Activated gamma-delta T cell treated with anti-CD3 and anti-CD28 coated beads, Interleukin-2, amount 50 U/mL, for 16 hours (primary cell): ENCODE measurements around the gene BEX4.
A peak's percentile ranks its signal among the peaks of the same experiment; 100 is the strongest.

Experiments
- DNase-seq: peaks from one replicate; pipeline ENCODE4 v3.0.0-alpha.2; 2020; ENCODE audit warnings: low read depth

Gene BEX4

DNA sequence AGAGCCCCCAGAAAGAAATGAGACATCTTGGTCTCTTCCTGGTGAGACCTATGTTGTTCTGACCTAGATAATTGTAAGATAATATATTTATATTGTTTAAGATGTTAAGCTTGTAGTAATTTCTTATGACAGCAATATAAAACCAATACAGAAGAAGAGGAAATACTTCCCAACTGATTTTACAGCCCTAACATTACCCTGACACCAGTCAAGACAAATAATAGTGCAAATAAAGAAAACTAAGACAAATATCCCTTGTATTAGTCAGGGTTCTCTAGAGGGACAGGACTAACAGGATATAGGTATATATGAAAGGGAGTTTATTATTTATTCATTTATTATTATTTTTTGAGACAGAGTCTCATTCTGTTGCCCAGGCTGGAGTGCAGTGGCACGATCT is 21.4 kb downstream of the BEX4 start:
- no peak for DNase-seq

DNA sequence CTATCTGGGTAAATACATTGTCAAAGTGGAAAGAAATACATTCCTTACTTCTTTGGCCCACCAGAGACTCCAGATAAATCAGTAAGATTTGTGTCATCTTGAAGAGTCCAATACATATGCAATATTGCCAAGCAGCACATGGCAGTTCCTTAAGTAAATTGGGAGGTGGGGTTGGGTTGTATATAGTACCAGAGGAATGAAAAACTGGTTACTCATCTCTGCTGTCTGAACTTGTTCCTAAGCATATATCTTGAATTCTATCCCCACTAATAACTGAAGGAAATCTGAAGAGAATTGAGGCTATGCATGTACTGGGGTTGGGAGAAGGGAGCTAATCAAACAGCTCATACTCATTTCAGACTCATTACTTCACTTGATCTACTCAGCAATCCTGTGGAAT is 25.2 kb downstream of the BEX4 start:
- no peak for DNase-seq

DNA sequence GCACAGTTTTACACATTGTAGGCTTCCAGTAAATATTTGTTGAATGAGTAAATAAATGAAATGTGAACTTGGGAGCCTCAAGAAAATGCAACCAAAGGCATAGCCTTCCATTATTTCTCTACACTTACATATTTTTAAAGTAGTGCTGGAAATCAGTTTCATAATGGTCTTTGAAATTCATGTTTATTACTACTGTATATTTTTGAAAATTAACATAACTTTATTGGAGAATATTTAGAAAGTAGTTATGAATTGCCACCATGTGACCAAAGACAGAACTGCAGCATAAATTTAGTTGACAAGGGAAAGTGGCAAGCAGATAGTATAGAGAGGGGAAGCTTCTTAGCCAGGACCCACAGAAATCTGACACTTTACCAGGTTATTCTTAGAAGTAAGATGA is 33.6 kb downstream of the BEX4 start:
- no peak for DNase-seq

DNA sequence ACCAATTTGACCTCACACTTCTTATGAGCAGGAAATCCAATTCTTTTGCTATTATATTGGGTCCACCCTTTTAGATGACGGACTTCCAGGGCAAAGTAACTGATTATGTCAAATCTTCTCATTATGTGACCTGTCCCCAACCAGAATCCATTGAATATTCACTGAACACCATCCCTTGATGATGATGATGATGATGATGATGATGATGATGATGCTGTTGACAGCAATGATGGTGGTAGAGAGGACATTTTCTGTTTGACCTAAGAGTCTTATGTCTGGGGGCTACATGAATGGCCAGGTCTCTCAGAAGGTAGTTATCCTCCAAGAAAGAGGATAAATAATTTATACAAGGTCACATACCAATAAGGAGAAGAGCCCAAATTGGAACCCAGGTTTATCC is 34.9 kb downstream of the BEX4 start:
- no peak for DNase-seq

DNA sequence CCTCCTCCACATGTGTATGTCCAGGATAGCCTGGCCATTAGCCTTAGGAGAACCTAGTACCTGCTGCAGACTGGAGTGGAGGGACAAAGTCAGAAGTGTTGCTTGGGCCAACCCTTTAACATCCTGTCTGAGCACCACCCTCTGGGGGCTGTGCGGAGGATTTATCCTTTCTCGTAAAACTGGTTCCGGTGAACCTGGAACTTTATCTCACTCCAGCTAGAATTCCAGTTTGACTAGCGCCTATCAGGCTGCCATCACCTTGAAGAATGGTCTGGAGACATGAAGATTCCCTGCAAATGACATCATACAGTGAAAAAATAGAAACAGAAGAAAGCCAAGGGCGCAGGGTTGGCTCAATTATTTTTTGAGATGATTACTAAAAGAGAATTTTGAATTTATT is 36.1 kb downstream of the BEX4 start:
- DNase-seq: no peak

DNA sequence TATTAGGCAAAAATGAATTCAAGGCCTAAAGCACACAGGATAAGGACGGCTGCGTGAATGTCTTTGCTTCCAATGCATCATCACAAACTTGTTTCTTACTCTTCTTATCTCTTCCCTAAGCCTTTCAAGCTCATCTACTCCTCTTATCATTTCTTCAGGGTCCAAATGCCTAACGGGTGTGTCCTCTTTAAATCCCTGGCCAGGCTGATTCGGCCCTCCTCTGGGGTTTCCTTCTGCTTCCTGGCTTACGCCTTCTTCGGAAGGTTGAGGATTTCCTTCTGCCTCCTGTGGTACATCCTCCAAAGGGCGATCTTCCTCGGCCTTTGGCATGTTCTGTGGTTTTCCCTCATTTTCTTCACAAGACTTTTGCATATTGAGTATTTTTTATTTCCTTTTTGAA is 38.7 kb downstream of the BEX4 start:
- DNase-seq: no peak

DNA sequence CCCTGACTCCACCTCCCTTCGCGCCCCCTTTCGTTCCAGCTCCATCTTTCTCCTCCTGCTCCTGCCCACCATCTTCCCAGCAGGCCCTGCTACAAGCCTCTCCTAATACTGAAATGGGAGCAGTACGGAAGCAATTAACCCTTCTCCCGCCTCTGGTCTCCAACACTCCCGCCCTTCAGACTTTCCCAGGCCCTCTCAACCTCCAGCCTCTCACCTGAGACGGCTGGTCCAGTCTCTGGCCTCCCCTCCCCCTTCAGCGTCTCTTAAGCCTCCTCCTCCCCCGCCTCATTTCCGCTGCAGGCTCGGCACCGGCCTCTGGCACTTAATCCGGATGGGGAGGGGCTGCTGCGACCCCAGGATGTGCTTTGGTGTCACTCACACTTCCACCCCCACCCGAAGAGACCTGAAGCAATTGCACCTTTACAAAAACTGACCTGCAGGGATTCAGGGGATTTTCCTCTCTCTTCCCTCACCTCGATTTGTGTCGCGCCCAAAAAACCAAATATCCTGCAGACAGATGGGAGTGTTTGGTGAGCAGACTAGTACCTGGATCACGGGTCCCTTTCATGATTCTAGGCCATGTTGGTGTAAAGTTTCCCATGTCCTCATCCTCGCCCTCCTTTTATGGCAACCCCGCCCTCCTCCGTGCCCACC is 39.4 kb downstream of the BEX4 start:
- DNase-seq: no peak

DNA sequence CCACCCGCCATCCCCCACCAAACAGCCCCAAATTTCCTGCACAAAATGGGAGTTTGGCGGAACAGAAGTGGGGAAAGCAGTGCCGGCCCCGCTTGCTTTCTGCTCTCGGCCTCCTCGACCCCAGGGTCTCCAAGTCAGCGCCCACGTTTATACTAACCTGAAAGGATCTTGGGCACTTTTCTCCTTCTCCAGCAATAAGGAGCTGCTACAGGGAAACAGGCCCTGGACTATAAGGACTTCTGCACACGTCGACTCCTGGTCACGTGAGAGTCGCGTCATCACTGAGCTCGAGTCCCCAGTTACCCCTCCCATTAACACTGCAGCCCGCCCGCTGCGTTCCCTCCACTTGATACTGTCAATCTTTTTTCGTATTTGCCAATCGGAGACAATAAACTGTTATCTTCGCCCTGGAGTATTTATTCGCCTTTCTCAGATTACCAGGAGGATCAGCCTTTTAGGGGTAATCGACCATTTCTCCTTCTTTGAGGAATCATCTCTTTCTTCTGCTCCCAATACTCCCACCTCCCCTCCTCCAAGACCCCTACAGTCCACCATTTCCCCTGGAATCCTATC is 40.1 kb downstream of the BEX4 start, which contains the start of gene TCEAL8:
Gene TCEAL8, minus strand, starts transcription at position 235 of the 573 bp plus-strand sequence. CDS start 1,176 bp downstream, outside the sequence.
- peak; percentile 23 for DNase-seq

DNA sequence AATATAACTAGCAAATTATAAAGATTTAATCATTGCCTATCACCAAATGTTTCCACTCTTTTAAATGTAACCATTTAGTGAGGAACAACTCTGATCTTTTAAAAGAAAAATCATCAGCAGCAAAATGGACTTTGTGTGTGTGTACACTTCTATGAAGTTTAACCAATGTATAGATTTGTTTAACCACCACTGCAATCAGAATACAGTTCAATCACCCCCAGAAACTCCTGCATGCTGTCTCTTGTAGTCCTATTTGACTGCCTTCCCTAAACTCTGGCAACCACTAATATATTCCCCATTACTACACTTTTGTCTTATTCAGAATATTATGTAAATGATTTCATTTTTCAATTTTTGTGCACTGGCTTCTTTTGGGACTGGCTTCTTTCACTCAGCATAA is 41.7 kb downstream of the BEX4 start:
- no peak for DNase-seq

DNA sequence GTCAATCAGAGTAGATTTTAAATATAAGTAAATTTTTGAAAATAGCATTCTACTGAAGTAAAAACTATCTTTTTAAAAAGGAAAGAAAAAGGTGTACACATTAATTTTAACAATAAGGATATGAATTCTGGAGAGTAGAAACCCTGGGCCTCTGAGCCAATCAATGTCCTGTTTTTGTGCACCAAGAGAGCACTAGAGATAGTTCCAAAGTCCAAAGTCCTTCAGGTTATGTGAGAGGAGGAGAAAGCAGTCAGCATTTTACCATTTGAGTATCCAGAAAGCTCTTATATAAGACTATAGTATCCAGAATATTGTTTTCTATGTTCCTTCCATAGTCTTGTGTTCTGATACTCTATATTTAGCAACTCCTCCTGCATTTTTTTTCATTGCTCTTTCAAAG is 43.4 kb downstream of the BEX4 start:
- DNase-seq: no peak
